Subcutaneous adipose tissue (tissue), 4 donors: ENCODE measurements around the gene SPINT1. TPM values are rescaled to one million over a fixed set of nuclear protein-coding genes. Genes with fewer than 3 reads are reported as not detected.

Source experiments
- CTCF ChIP-seq: fragments of 450-650 bp; IDR thresholded peaks from one replicate; pipeline ENCODE4 v1.5.1; 2016; ENCODE audit warnings: low read depth, mild to moderate bottlenecking, control low read depth, antibody characterized with exemption, moderate library complexity
- total RNA-seq, 4 donors: library from RNA; depleted of rRNA; stranded (reverse); fragments of >200 nt; gene quantifications; one replicate each; pipeline ENCODE4 v1.1.0, GENCODE V29; 2016

SPINT1 gene
- 10 to 100 TPM in 1 of 4 donors, 1 to 10 TPM in 2, not detected in 1; 2.3 to 13.1 (median 4.0) TPM for total RNA-seq

GRCh38 chr15:40843885-40844695, at the start of gene SPINT1:
Gene SPINT1, plus strand, starts transcription at chr15:40844048. Its CDS starts 507 bp downstream, at chr15:40844555.
- TF ChIP-seq CTCF: no peak

- TF ChIP-seq CTCF: no peak
These were observed 47.8 kb upstream of the SPINT1 start for GRCh38 chr15:40796041-40796440.

GRCh38 chr15:40796512-40796911, 47.3 kb upstream of the SPINT1 start:
- no peak for TF ChIP-seq CTCF

GRCh38 chr15:40799523-40799922, 44.3 kb upstream of the SPINT1 start:
- TF ChIP-seq CTCF: no peak

- no peak for TF ChIP-seq CTCF
These were observed 40.8 kb upstream of the SPINT1 start for GRCh38 chr15:40803076-40803475.

- no peak for TF ChIP-seq CTCF
These were observed 40.2 kb upstream of the SPINT1 start for GRCh38 chr15:40803688-40804087.

- no peak for TF ChIP-seq CTCF
These were observed 37.2 kb upstream of the SPINT1 start for GRCh38 chr15:40806672-40807027.
